KOPT-K1 (cell line): ENCODE data around the gene CEP350.

ENCODE experiments used
- H3K27ac ChIP-seq: fragments of 200-600 bp; sonication (generic); 2 replicates; pipeline ENCODE4 v1.5.1; 2016; ENCODE audit warnings: antibody characterized with exemption, mild to moderate bottlenecking, low read depth, low read length; ENCODE audit not compliant: poor library complexity, severe bottlenecking
- H3K36me3 ChIP-seq: fragments of 200-600 bp; sonication (generic); 2 replicates; pipeline ENCODE4 v1.5.1; 2017; ENCODE audit warnings: antibody characterized with exemption, mild to moderate bottlenecking, low read length, moderate library complexity; ENCODE audit not compliant: insufficient read depth
- H3K9me3 ChIP-seq: fragments of 200-600 bp; sonication (generic); 2 replicates; pipeline ENCODE4 v1.5.1; 2017; ENCODE audit warnings: antibody characterized with exemption, low read length, mild to moderate bottlenecking; ENCODE audit not compliant: insufficient read depth, poor library complexity, severe bottlenecking

The CEP350 gene

DNA sequence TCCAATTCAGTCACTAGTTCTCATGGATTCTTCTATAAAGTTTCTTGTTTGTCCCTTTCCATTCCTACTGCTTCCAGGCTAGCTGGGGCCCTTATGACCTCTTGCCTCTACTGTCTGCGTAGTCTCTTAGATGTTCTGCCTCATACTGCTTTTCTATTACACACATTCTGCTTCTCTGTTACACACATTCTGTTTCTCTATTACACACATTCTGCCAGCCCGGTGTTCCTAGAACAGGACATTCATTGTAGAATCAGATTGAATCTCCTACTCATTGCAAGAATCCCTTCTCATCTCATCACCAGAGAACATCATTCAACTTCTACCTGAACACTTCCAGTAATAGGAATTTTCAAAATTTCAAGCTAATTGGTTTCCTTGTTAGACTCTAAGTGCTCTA, 130.7 kb downstream of the CEP350 start:
- peaks cover 90% of the 10 kb centered on the region for H3K36me3 ChIP-seq

GRCh38 chr1:180092931-180093650, 138.5 kb downstream of the CEP350 start:
- H3K36me3 ChIP-seq: peaks cover 98% of the 10 kb centered on the region
- no peaks in the 10 kb centered on the region for H3K9me3 ChIP-seq
- no peak overlapping the region for H3K27ac ChIP-seq

More for the DNA sequence above, 130.7 kb downstream of the CEP350 start:
- H3K27ac ChIP-seq: no peak overlapping the region
- no peaks in the 10 kb centered on the region for H3K9me3 ChIP-seq

GRCh38 chr1:180094705-180095295, 140.2 kb downstream of the CEP350 start:
- Histone ChIP-seq H3K27ac (no peak overlapping the region), H3K9me3 (no peaks in the 10 kb centered on the region), H3K36me3 (peaks cover 98% of the 10 kb centered on the region)

DNA sequence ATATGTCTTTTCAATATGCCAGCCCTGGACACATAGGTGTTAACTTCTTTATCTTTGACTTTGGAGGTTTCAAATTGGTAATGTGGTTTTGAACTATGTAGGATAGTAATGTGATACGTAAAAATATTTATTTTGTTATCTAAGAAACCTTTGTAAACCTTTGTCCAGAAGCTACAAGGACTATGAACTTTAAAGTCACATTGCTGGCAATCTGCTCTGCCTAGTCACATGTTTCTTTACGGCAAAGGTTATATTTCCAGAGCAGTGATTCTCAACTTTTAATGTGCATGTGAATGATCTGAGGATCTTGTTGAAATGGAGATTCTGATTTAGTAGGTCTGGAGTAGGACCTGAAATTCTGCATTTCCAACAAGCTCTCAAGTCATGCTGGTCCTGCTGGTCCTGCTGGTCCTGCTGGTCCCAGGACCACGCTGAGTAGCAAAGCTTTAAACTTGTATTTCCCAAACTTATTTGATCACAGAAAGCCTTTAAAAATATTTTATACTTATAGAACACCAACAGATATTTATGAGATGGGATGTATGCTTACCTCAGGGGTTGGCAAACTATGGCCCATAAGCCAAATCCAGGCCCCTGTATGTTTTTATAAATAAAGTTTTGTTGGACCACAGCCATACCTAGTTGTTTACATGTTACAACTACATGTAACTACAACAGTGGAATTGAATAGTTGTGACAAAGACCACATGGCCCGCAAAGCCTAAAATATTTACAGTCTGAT, 142.1 kb downstream of the CEP350 start:
- Histone ChIP-seq H3K9me3 (no peaks in the 10 kb centered on the region), H3K36me3 (peaks cover 98% of the 10 kb centered on the region), H3K27ac (no peak overlapping the region)

DNA sequence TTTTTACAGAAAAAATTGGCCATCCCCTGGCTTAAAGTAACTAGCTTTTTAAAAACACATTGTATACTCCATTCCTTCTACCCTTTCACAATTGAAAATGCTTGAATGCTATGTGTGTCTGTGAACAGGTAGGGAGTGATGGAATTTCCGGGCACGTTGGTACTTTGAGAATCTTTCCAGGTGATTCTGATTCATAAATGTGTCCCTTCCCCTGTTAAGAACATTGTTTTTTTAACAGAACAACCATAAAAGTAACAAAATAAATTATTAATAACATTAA, 142.7 kb downstream of the CEP350 start:
- Histone ChIP-seq H3K27ac (no peak overlapping the region), H3K9me3 (no peaks in the 10 kb centered on the region), H3K36me3 (peaks cover 98% of the 10 kb centered on the region)

DNA sequence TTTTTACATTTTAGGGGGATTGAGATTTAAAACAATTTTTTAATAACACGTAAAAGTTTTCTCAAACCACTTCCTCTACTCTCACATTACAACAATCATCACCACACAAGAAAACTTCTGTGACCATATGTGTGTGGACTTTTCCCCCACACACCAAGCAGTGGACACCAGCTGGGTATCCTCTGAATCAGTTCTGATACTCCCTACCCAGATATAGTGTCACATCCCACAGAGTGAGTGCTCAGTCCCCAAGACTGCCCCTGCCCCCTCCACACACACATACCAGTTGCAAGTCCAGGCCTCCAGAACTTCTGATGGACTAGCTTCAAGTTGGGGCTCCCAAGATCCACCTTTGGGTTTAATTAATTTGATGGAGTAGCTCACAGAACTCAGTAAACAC, 146.8 kb downstream of the CEP350 start:
- H3K27ac ChIP-seq: no peak overlapping the region
- H3K9me3 ChIP-seq: no peaks in the 10 kb centered on the region
- peaks cover 93% of the 10 kb centered on the region for H3K36me3 ChIP-seq

GRCh38 chr1:180103819-180104218, 149.2 kb downstream of the CEP350 start:
- Histone ChIP-seq H3K36me3 (peaks cover 91% of the 10 kb centered on the region), H3K27ac (no peak overlapping the region), H3K9me3 (no peaks in the 10 kb centered on the region)

- Histone ChIP-seq H3K36me3 (peaks cover 83% of the 10 kb centered on the region), H3K9me3 (no peaks in the 10 kb centered on the region), H3K27ac (no peak overlapping the region)
Observed at GRCh38 chr1:180112091-180112490, 157.5 kb downstream of the CEP350 start.

DNA sequence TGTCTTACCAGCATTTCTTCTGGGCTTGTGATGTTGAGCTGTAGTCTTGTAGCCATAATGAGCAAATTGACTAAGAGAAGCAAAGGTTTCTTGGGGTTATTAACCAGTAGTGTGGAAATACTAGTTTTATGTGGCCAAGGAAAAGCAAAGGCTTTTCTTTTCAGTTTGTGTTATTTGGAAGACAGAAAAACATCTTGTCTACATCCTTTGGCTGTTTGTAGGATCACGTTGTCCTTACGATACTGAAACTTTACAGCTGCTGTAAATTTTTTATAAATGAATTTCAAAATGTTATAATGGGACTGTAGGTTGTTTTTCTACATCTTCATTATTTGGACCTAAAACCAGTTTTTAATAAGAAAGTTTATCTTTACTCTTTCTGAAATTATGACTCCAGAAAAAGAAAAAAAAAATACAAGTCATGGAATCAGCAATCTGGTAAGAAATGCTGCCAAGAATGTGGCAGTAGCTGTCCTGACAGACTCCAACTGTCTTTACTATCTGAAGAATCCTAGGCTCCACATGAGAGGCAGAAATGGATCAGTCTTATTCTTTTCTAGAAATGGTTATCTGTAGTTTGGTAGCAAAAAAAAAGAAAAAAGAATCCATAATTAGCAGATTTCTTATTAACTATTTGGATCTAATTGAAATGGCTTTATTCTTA, 158.5 kb downstream of the CEP350 start:
- no peaks in the 10 kb centered on the region for H3K9me3 ChIP-seq
- peaks cover 76% of the 10 kb centered on the region for H3K36me3 ChIP-seq
- no peak overlapping the region for H3K27ac ChIP-seq

GRCh38 chr1:180114396-180114945, 159.9 kb downstream of the CEP350 start:
- Histone ChIP-seq H3K27ac (no peak overlapping the region), H3K9me3 (no peaks in the 10 kb centered on the region), H3K36me3 (peaks cover 62% of the 10 kb centered on the region)

- no peaks in the 10 kb centered on the region for H3K9me3 ChIP-seq
- H3K36me3 ChIP-seq: peaks cover 35% of the 10 kb centered on the region
- no peak overlapping the region for H3K27ac ChIP-seq
Observed at GRCh38 chr1:180116964-180117763, 162.6 kb downstream of the CEP350 start.

DNA sequence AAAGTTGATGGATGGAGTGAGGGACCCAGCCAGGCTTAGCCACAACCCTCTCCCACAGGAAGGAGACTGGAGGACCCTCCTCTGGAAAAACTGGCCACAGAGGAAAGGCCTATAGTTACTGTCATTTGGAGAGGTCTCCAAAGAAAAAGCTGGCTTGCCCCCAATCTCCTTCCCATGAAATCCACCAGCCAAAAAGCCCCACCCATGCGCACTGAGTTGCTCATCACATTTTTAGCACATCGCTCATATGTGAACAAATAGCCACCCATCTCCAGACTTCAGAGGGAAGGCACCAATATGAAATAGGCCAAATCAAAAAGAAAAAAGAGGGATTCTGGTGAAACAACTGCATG, 163.1 kb downstream of the CEP350 start:
- no peak overlapping the region for H3K27ac ChIP-seq

GRCh38 chr1:180119837-180120236, 165.2 kb downstream of the CEP350 start:
- Histone ChIP-seq H3K27ac (no peak overlapping the region), H3K36me3 (peaks cover 14% of the 10 kb centered on the region), H3K9me3 (no peaks in the 10 kb centered on the region)

More for the DNA sequence above, 163.1 kb downstream of the CEP350 start:
- Histone ChIP-seq H3K9me3 (no peaks in the 10 kb centered on the region), H3K36me3 (peaks cover 29% of the 10 kb centered on the region)

- Histone ChIP-seq H3K9me3 (no peaks in the 10 kb centered on the region), H3K36me3 (no peaks in the 10 kb centered on the region), H3K27ac (no peak overlapping the region)
Observed at GRCh38 chr1:180123463-180123936, 168.9 kb downstream of the CEP350 start.
